ENCODE data around the gene OGFOD2.

The OGFOD2 gene

DNA sequence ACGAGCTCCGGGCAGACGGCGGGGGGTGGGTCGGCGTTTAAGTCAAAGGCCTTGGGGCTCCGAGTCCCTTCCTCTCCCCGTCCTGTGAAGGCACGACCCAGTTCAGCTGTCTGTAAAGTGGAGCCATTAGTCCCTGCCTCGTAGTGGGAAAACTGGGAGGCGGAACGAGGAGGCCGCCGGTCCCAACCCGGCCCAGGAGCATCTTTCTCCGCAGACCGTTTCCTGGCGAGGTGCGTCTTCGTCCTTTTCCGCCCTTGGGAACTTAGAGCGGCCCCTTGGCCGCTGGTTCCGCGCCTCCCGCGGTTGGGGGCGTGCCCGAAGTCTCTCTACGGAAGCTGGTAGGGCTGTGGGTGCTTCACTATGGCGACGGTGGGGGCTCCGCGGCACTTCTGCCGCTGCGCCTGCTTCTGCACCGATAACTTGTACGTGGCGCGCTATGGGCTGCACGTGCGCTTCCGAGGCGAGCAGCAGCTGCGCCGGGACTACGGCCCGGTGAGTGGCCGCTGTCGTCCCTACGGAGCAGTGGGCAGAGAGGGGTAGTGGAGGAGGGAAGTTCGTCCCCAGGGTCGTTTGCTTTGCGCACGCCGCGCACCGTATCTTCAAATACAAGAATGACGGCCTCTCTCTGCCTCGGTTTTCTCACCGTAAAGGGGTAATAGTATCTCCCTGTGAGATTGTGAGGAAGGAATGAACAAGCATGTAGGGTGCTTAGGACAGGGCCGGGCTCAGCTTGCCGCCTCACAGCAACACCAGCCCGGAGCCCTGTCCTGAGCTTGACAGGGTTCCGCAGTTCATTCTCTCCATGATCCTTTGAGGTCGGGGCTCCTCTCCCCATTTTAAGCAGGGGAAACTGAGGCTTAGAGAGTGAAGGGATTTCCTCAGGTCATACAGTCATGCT, at the start of gene OGFOD2:
OGFOD2 (plus strand) TSS at position 353 of the 898 bp plus-strand sequence; CDS start at position 361, 8 bp downstream.
- DNase-seq (ENCODE audit: low read depth) = peak; percentile 88

DNA sequence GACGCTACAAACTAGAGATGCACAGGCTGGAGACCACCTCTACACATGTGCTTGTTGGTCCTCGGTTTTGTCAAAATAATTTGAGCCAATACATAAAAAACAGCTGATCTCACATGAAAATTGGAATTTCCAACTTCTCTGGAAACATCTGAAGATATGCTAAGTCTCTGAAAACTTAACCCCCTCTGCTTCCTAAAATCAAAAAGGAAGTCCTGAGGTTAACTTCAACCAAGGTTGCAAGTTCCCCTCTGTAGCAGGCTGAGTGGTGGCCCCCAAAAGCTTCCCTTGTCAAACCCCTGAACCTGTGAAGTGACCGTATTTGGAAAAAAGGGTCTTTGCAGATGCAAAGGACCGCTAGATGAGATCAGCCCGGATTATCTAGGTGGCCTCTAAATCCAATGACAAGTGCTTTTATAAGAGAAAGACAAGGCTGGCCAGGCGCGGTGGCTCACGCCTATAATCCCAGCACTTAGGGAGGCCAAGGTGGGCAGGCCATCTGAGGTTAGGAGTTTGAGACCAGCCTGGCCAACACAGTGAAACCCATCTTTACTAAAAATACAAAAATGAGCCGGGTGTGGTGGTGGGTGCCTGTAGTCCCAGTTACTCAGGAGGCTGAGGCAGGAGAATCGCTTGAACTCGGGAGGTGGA, 47.2 kb upstream of the OGFOD2 start:
- no peak for DNase-seq (ENCODE audit: low read depth)

DNA sequence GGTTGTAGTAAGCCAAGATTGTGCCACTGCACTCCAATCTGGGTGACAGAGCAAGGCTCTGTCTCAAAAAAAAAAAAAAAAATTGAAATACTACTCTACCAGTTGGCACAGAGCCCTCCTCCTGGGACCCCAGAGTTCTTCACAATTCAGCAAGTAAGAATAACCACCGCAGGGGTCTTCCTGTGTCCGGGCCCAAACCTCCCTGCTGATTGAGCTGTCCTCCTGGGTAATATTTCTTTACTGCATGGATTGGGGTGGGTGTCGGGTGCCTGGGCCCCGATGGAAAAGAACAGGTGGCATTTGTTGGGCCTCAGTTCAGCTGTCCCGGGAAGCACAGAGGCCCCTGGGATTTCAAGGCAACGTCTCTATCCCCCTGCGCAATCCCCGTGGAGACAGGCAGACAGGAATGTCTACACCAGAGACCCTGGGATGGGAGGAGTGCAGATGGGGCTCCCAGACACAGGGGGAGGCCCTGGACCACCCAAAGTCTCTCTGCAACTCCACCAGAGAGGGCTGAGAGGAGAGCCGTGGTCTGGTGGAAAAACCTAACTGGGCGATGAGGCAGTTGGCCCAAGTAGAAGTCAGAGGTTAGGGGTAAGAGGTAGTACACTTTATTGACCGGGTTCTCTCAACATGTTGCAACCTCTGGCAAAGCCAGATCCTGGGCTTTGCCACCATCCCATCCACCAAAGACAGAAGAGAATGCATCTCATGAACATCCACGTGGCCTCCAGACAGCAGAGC, 46.5 kb upstream of the OGFOD2 start:
- DNase-seq (ENCODE audit: low read depth) = no peak

DNA sequence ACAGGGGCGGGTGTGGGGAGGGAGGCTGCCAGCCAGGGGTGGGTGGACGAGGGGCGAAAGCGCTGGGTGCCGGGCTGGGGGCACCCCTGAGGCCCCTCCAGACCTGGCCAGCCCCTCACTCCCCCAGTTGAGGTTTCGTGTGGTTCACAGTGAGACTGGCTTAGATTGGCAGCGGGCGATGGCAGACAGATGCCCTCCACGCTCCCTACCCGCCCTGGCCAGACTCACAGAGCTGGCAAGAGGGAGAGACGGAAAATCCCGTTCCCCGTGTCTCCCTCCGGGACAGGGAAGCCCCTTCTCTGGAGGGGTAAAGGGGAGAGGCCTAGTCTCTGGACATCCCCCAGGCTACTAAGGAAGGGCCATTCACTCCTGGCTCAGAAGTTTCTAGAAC, 45.9 kb upstream of the OGFOD2 start:
- DNase-seq (ENCODE audit: low read depth) = no peak

DNA sequence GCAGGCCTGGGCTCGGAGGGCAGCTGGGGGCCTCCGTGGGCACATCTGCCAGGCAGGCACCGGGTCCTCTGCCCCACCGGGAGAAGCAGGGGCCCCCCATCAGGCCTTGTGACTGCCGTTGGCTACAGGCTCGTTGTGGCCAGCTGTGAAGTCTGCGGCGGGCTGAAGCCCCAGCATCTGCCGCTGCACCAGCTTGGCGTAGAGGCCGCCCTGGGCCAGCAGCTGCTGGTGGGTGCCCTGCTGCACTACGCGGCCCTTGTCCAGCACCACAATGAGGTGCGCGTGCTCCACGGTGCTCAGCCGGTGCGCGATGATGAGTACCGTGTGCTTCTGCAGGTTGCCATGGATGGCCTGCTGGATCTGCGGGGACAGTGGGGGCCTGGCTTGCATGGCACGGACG, 45.2 kb upstream of the OGFOD2 start:
- no peak for DNase-seq (ENCODE audit: low read depth)

DNA sequence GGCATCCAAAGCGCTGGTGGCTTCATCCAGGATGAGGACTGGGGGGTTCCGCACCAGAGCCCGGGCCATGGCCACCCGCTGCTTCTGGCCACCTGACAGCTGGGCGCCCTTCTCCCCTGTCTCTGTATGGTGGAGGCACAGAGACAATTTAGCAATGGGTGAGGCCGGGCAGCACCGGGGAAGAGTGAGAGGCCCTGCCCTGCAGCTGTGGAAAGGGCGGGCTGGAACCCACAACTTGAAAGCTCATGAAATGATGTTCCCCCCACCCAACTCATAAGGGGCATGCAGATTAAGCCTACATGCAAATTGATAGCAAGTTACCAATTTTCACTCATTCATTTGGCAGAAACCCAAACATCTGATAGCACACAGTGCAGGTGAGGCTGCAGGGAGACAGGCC, 42.8 kb upstream of the OGFOD2 start:
- no peak for DNase-seq (ENCODE audit: low read depth)

DNA sequence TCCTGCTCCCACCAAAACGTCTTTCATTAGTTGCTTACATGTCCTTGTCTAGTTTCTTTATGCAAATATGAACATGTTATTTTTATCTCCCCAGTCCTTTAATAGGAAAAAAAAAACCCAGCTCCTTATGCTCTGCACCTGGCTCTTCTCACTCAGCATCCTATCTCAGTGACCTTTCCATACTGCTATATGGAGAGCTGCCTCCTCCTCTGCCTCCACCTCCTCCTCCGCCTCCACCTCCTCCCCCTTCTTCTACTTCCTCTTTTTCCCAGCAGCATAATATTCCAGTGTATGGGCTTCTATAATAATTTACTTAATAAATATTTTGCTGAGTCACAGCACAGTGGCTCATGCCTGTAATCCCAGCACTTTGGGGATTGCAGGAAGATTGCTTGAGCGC, 40.3 kb upstream of the OGFOD2 start:
- DNase-seq (ENCODE audit: low read depth) = no peak

DNA sequence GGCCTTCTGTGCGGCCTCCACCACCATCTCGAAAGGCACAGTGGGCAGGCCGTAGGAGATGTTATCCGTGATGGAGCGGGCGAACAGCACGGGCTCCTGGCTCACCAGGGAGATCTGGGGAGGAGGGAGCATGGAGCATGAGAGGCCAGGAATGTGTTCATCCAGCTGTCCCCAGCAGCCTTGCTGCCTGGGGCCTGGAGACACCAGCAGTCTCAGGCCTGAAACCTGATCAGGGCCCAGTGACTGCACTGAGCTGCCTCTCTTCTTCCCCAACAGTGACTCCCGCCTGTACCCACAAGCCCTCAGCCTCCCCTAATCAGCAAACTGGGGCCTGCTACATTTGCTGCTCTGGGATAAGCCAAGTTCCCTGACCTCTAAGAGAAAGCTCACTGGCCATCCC, 39.7 kb upstream of the OGFOD2 start:
- DNase-seq (ENCODE audit: low read depth) = no peak

DNA sequence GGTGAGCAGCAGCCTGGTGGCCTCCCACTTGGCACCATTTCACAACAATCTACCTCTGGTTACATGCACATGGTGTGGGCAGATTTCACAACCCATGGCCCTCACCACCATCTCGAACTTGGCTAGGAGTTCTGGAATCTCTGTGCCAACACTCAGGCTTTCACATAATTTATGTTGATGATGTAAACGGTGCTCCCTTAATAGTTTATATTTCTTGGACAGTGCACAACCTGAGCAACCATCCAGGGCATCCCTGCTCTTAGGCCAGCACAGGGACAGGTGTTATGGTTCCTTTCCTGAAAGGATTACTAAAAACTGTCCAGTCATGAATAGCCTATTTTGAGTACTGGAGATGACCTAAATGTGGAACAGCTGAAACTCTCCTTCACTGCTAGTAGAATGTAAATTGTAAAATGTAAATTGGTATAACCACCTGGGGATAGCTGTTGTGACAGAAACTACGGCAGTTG, 37.4 kb upstream of the OGFOD2 start:
- DNase-seq (ENCODE audit: low read depth) = peak; percentile 75

DNA sequence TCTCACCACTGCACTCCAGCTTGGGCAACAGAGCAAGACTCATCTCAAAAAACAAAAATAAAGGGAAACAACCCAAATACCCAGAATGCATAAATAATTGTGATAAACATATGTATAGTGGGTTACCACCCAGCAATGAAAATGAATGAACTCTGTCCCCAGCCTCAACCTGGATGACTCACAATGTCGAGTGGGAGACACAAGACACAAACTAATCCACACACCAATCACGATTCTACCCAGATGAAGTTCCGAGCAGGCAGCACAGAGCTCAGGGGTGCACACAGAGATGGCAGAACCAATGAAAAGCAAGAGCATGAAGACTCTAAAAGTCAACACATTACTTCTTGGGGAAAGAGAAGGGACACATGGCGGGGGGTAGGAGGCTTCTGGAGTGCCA, 35.9 kb upstream of the OGFOD2 start:
- DNase-seq (ENCODE audit: low read depth) = no peak

DNA sequence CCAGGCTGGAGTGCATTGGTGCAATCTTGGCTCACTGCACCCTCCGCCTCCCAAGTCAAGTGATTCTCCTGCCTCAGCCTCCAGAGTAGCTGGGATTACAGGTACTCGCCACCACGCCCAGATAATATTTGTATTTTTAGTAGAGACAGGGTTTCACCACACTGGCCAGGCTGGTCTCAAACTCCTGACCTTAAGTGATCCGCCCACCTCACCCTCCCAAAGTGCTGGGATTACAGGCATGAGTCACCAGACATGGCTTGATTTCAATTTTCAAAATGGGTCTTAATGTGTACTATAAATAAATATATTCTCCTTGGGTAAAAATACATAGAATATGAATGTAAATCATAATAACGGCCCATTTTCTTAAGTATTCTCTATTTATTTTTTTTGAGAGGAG, 33.7 kb upstream of the OGFOD2 start:
- DNase-seq (ENCODE audit: low read depth) = peak; percentile 32

DNA sequence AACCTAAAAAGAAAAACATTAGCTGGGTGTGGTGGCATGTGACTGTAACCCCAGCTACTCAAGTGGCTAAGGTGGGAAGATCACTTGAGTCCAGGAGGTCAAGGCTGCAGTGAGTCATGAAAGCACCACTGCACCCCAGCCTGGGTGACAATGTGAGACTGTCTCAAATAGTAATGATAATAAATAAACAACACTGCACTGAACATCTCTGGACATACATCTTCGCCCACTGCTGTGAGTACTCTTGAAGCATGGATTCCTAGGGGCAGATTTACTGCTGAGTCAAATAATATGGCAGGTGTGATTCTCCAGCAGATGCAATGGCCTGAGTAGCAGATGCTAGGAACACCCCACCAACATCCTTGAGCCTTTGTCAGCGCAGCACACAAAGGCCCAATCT, 32.4 kb upstream of the OGFOD2 start:
- DNase-seq (ENCODE audit: low read depth) = no peak

DNA sequence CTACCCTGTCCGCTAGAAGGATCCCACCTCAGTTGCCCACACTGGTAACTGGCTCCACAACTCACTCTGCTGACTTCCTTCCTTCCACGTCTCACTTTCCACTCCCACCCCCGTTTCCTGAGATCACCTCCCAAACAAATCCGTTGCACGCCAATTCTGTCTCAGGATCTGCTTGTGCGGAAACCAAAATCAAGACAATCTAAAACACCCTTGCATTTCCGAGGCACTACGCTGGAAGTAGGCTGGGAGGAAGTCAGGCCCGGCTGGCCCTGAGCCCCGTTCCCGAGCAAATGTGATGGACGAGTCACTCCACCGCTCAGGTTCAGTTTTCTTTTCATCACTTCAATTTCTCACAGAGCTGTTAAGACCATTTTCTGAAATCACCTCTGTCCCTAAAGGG, 31.8 kb upstream of the OGFOD2 start:
- DNase-seq (ENCODE audit: low read depth) = no peak

DNA sequence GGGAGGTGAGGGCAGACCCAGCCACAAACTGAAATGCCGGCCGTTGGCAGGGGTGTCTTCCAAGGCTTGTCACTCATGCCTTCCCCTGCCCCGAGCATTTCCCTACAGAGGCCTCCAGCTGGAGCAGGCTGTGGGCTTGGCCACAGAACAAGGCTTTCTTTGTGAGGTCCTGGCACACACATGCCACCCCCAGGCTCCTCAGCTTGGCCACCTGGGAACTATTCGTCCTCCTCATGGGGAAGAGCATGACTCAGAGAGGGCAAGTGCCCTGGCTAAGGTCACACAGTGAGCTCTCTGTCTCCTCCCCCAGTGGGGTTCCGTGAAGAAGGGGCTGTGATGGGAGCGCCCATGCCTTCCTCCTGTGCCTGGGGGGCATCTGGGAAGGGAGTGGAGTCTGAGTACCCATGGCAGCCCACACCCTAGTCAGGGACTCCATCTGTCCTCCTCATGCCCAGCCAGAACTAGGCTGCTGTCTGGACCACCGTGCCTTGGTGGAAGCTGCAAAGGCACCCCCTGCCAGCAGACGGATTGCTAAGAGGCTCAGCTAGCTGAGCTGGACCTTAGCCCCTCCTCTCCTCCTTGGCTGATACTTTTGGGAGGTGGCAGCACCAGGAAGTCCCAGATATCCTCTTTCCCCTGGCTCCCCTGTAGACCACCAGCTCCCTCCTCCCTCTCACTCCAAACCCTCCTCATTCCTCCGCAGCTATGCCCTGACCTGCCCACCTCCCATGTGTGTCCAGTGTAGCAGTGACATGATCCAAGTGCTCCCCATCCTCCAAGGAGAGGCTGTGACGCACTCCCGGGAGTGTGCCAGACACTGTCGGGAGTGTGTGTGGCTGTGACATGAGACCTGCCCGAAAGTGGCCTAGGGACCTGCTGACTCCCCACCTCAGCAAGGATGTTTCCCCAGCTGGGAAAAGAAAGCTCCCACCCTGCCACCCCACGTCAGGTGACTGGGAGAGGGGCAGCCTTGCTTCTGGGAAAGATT, 30.1 kb upstream of the OGFOD2 start:
- DNase-seq (ENCODE audit: low read depth) = peak; percentile 52

DNA sequence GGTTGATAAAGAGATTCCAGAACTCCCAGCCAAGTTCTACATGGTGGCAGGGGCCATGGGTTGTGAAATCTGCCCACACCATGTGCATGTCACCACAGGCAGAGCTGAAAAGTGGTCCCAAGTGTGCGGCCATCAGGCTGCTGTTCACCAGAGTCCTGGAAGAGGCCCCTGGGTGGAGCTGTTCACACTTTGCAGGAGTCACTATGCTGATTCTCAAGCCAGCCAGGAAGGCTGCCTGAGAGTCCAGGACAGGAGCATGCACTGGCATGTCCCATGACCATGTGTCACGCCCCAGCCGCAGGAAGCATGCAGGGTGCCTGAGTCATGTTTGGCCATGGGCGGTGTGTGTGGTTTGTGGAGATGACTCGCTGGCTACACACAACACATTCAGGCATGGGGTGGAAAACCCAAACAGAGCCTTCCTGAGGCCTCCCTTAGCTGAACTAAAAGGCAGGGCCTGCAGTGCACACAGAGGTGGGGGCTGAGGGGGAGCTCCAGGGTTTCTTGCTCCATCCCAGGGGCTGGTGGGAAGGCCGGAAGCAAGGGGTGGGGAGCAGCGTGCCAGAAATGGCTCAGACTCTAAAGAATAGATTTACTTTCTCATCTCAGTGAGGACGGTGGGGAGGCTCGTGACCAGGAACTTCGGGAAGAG, 28.2 kb upstream of the OGFOD2 start:
- DNase-seq (ENCODE audit: low read depth) = peak; percentile 98

DNA sequence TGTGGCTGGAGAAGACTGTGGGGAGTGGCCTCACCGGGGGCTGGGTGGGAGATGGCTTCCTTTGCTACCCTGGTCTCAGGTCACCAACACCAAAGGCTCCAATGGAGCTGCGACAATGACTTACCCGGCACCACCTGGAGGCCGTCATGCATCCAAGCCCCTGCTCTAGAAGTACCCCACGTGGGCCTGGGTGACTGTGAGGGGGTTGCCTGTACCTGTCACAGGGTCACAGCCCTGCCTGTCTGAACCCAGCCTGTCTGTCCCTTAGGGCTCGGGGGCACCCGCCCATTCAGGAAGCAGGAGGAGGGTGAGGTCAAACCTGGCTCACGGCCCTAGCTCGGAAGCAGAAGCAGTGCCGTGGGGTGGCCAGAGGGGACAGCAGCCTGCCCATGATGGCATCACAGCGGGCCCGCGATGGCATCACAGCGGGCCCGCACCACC, 27.7 kb upstream of the OGFOD2 start:
- DNase-seq (ENCODE audit: low read depth) = no peak

DNA sequence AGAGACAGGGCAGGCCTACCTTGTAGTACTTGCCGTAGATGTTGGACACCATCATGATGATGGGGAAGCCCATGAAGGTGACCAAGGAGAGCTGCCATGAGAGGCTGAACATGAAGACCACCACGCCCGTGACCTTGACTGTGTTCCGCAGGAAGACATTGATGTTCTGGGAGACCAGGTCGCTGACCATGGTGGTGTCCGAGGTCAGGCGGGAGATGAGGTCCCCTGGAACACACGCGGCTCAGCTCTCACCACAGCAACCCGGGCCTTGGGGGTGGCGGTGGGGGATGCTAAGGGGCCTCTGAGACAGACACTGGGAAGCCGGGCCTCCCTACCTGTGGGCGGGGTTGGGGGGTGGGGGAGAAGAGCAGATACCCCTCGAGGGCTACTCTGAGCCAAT, 26.4 kb upstream of the OGFOD2 start:
- no peak for DNase-seq (ENCODE audit: low read depth)

DNA sequence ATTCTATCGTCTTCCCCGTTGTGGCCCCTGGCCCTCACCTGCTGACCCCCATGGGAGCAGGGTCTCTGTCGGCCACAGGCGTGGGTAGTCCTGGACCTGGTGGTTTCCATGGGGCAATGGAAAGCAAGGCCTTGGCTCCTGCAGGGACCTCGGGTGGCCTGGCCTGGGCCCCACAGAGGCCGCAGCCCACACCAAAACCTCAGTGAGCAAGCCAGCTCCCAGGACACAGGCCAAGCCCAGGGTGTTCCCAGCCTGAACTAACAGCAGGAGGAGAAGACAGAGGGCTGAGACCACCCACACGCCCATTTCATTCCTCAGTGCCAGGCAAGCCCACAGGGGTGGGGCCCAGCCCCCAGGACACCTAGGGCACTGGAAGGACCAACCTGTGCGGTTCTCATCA, 25.6 kb upstream of the OGFOD2 start:
- no peak for DNase-seq (ENCODE audit: low read depth)

DNA sequence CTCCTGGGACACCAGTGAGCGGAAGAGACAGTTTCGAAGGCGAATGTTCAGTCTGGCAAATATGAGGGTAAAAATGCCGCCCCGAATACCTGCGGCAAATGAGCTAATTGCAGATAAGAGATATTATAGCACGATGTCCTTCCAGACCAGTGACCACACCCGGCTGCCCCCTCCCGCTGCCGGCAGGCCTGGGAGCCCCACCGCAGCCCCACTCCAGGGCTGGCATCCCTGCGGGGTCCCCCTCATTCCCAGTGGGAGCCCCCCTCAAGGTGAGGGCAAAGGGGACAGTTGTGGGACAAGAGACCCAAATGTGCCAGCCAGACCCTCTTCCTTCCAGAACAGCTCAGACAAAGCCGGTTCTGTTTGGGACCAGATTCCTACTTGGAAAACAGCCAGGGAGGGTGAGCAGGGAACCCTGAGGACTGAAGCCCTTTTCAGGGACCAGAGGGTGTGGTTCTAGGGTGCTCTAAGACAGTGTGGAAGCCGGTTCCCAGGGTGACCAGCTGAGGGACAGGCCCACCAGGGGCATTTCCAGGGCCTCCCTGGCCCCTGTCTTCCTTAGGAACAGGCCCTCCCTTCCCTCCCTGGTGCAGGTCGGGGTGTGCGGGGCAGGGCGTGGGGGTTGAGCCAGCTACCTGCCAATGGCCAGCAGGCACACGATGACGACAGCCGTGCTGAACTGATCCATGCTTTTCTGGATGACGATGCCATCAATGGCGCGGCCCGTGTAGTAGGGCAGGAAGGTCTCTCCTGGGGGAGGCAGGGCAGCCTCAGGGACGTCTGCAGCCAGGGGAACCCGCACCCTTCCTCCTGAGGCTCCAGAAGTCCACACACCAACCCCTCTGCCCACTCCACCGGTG, 25.0 kb upstream of the OGFOD2 start:
- no peak for DNase-seq (ENCODE audit: low read depth)

DNA sequence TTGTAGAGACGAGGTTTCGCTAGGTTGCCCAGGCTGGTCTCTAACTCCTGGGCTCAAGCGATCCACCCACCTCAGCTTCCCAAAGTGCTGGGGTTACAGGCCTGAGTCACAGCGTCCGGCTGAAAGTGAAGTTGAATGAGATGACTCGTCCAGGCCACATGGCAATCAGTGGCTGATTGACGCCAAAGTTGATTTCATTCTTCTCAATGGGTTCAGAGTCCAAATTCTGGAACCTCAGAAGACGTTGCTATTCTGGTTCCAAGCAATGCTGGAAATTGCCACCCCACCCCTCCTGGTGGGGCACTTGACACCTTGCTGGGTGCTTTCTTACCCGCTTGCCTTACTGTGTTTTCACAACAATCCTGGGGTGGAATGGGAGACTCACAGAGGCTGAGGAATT, 23.6 kb upstream of the OGFOD2 start:
- no peak for DNase-seq (ENCODE audit: low read depth)

Data from fibroblast of gingiva (primary cell).